Activated CD4-positive, alpha-beta T cell treated with anti-CD3 and anti-CD28 coated beads, Interleukin-2, Interleukin-6, amounts not matched to agents 100 ng/mL and 50 ng/mL, durations not matched to agents 16 hours and 8 hours (primary cell): ENCODE data around the gene NPHP3.

ENCODE experiments used
- DNase-seq: peaks from one replicate; pipeline ENCODE4 v3.0.0-alpha.2; 2020

The NPHP3 gene

GRCh38 chr3:132694991-132695390, 27.2 kb downstream of the NPHP3 start:
- DNase-seq: no peak

GRCh38 chr3:132690040-132690439, 32.2 kb downstream of the NPHP3 start:
- no peak for DNase-seq

- no peak for DNase-seq
Measured at GRCh38 chr3:132682201-132682600, 40.0 kb downstream of the NPHP3 start.

DNA sequence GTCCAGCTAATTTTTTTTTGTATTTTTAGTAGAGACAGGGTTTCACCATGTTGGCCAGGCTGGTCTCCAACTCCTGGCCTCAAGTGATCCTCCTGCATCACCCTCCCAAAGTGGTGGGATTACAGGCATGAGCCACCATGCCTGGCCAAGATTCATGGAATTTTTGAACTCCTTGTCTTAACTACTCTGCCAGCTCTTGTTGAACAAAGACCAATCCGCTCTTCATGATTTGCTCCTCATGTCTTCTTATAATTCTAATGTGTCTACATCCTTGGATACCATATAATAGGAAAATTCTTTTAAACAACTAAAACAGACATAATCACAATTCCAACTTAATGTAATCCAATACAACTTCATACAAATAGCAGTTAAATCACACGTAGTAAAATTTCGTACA, 40.8 kb downstream of the NPHP3 start:
- no peak for DNase-seq

DNA sequence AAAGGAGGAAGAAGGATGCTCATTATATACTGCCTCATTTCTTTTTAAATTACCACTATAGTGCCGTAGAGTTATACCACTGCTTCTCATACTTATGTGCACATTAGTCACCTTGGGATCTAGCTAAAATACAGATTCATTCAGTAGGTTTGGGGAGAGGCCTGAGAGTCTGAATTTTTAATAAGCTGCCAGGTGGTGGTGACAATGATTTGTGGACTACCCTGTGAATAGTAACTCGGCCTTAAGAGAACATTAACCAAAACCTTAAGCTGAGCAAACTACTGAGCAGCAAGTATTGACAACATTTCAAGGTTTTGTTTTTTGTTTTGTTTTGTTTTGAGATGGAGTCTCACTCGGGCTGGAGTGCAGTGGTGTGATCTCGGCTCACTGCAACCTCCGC, 42.3 kb downstream of the NPHP3 start:
- DNase-seq: no peak

DNA sequence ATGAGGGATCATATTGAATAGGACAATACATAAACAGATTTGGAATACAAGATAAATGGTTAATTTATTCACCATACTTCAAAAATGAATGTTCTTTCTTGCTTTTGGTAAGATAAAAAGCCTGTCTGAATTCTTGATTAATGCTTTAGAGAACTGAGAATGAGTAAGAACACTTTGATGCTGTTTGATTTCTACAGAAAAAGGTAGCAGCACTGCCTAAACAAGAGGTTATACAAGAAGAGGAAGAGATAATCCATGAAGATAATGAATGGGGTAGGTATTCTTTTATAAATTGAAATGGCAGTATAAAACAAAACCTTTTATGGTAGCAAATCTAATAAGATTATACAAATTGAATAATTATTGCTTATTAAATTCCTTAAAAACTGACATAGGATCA, 46.8 kb downstream of the NPHP3 start:
- DNase-seq: no peak

- DNase-seq: no peak
Measured at GRCh38 chr3:132669256-132669777, 52.9 kb downstream of the NPHP3 start.

DNA sequence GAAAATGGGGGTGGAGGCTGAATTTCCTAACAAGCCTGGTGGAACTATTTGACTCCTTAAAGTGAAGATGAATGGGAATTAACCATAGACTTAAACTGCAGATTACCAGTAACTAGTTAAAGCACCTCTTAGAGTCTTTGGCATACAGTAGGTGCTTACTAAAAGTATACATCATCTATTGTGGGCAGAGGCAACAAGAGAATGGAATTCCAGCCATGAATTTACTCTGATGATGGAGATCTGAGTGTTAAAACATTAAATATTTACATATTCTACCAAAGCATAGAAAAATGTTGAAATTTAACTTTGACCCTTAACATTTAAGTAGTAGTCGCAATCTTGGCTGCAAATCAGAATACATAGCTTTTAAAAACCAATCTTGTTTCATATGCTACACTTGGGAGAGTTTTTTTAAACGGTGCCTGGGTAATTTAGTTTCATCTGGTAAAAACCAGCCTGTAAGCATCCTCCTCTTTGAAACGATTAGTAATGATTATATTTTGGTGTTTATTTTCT, 56.9 kb downstream of the NPHP3 start:
- no peak for DNase-seq

GRCh38 chr3:132662212-132662611, 60.0 kb downstream of the NPHP3 start:
- no peak for DNase-seq

- DNase-seq: peak; percentile 2
Measured at GRCh38 chr3:132661101-132661500, 61.1 kb downstream of the NPHP3 start.

DNA sequence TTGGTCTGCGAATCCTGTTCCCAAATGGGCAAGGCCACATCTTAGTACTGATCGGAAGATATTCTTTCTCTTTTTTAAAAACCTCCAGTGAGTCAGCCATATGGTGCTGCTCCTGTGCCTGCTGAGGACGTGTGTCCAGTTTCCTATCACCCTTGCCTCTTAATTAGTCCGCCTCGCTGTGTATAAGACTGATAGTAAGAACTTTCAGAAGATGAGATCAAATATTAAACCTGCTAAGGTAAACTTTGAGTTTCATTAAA, 61.5 kb downstream of the NPHP3 start:
- DNase-seq: no peak

GRCh38 chr3:132660052-132660810, 62.0 kb downstream of the NPHP3 start, which contains the start of gene UBA5:
Gene UBA5, plus strand, starts transcription at chr3:132660329. Its CDS starts 209 bp downstream, at chr3:132660538.
- peak; percentile 82 for DNase-seq

DNA sequence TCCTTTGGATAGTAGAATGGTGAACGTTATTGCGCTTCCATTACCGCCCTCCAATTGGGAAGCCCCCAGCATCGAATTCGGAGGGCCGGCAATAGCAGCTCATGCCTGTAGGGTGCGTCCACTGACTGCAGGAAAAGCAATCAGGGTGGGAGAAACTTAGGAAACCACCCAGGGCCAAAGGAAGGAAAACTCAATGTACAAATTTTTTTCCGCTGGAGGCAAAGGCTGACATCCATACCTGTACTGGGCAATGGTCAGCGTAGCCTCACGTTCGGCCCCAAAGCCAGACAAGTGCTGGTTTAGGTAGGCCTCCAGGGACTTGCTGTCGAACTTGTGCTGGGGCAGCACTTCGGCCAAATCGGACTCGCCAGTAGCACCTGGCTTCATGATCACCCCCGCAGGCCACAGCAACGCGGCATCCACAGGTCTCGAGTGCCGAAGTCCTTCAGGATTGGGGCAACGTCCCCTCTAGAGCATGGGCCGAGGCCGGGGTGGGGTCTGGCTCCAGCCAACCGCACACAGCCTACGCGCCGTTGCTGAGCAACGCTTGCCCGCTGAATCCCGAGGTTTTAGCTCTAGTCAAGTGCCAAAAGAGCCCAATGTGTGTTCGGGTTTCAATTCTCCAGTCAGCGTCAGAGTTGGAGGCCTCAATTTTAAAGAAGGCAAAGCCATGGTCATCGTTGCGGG, 62.7 kb downstream of the NPHP3 start, which contains the start of gene ACAD11:
Gene ACAD11 (minus strand): TSS at position 445 of the 687 bp plus-strand sequence. CDS start 58 bp downstream, at position 387.
- peak; percentile 58 for DNase-seq

- no peak for DNase-seq
Measured at GRCh38 chr3:132659000-132659364, 63.2 kb downstream of the NPHP3 start.

DNA sequence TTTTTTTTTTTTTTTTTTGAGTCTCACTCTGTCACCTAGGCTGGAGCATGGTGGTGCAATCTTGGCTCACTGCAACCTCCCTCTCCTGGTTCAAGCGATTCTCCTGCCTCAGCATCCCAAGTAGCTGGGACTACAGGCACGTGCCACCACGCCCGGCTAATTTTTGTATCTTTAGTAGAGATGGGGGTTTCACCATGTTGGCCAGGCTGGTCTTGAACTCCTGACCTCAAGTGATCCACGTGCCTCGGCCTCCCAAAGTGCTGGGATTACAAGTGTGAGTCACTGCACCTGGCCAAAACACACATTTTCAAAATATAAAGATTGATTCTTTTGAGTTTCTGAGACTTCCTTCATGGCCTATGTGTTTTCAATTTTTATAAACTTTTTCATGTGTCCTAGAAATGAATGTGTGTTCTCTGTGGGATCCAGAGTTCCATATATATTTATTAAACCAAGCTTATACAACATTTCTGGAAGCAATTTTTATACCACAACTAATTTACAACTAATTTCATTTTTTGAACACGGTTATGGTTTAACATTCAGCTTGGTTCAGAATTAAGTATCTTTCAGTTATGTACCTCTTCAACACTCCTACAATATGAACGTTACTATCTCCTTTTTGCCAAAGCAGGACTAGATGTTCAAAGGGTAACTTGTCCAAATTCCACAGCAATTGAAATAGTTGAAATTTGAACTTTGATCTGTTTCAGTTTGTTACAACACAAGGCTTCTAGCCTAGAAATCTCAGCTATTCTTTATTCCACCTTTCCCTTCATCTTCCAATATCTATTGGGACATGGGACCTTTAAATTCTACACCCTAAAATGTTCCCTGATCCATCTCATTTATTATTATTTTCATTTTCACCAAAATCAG, 64.1 kb downstream of the NPHP3 start:
- no peak for DNase-seq

GRCh38 chr3:132655471-132655870, 66.7 kb downstream of the NPHP3 start:
- no peak for DNase-seq

DNA sequence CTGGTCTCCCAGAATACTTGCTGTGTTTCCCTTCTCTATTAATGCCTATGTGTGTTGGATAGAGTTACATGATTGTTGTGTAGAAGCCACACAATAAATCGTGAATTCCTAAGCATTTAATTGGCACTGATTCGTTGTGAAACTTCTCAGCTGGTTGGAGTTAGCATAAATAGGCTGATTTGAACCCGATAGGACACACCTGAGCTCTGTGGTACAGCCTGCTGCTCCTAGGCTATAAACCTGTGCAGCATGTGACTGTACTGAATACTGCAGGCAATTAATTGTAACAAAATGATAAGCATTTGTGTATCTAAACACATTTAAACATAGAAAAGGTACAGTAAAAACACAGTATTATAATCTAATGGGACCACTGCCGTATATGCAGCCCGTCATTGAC, 67.5 kb downstream of the NPHP3 start:
- no peak for DNase-seq

DNA sequence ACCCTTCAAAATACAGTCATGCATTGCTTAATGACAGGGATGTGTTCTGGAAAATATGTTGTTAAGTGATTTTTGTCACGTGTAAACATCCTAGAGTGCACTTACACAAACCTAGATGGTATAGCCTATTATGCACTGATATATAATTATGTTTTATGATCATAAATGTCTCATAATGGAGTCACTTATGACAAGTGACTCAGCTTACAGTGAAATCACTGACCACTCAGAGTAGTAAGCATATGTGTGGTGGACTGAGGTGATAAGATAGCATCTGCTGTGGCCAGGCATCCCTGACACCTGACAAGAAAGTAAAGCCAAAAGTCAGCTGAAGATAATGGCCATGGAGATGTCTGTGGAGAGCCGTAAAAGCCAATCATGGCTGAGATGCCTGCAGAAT, 68.0 kb downstream of the NPHP3 start:
- DNase-seq: no peak

GRCh38 chr3:132652640-132653270, 69.5 kb downstream of the NPHP3 start:
- DNase-seq: no peak

- DNase-seq: no peak
Measured at GRCh38 chr3:132650153-132650552, 72.1 kb downstream of the NPHP3 start.

- DNase-seq: no peak
Measured at GRCh38 chr3:132645058-132645457, 77.2 kb downstream of the NPHP3 start.

DNA sequence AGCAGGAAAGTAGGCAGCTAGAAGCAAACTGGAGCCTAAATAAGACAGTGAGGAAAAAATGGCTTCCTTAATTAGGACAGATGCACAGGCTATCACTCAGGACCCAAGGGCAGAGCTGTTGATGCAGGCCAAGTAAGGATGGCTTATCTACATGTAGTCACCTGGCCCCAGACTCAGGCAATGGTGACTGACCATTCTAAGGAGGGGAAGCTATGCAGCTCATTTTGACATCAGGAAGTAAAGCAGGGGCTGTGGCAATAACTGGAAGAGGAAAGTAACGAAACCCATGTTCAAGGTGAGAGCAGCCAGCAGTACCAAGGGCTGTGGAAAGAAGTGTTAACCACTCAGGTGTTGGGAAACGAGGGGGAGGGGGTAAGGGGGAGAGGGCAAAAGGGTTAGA, 78.8 kb downstream of the NPHP3 start:
- no peak for DNase-seq

GRCh38 chr3:132642539-132642847, 79.7 kb downstream of the NPHP3 start:
- DNase-seq: no peak
